GM18867 (cell line): ENCODE results near the gene ENOX2.
"Not testable (repeated sequence)": the region's sequence is repeated elsewhere in the genome, so short reads cannot be mapped to it uniquely, and the experiment has no call there.

ENCODE experiments used
- ATAC-seq: cut with Tn5 transposase; IDR thresholded peaks from one replicate; pipeline ENCODE4 v1.9.1; 2021; ENCODE audit warnings: mild to moderate bottlenecking, moderate library complexity; ENCODE audit not compliant: unreplicated experiment

The ENOX2 gene

GRCh38 chrX:130769835-130770234 is 133.2 kb downstream of the ENOX2 start:
- no peak for ATAC-seq

- ATAC-seq, result no peak
Observed at GRCh38 chrX:130758072-130758471, 144.9 kb downstream of the ENOX2 start.

GRCh38 chrX:130756233-130756632 is 146.8 kb downstream of the ENOX2 start:
- no peak for ATAC-seq

- no peak for ATAC-seq
Observed at GRCh38 chrX:130754353-130754752, 148.7 kb downstream of the ENOX2 start.

GRCh38 chrX:130746709-130747342 is 156.2 kb downstream of the ENOX2 start:
- no peak for ATAC-seq

- ATAC-seq, result no peak
Observed at GRCh38 chrX:130746077-130746476, 156.9 kb downstream of the ENOX2 start.

GRCh38 chrX:130741584-130741983 is 161.4 kb downstream of the ENOX2 start:
- ATAC-seq, result no peak

- no peak for ATAC-seq
Observed at GRCh38 chrX:130741151-130741550, 161.9 kb downstream of the ENOX2 start.

GRCh38 chrX:130738638-130739195 is 164.3 kb downstream of the ENOX2 start:
- ATAC-seq, result no peak

GRCh38 chrX:130734713-130735112 is 168.3 kb downstream of the ENOX2 start:
- no peak for ATAC-seq

- no peak for ATAC-seq
Observed at GRCh38 chrX:130728208-130728607, 174.8 kb downstream of the ENOX2 start.

GRCh38 chrX:130726661-130727060 is 176.3 kb downstream of the ENOX2 start:
- no peak for ATAC-seq

- ATAC-seq, result no peak
Observed at GRCh38 chrX:130725519-130725918, 177.5 kb downstream of the ENOX2 start.

- no peak for ATAC-seq
Observed at GRCh38 chrX:130719413-130719812, 183.6 kb downstream of the ENOX2 start.

- ATAC-seq, result no peak
Observed at GRCh38 chrX:130718137-130718536, 184.9 kb downstream of the ENOX2 start.

- ATAC-seq, result no peak
Observed at GRCh38 chrX:130716781-130717413, 186.1 kb downstream of the ENOX2 start.

- no peak for ATAC-seq
Observed at GRCh38 chrX:130716346-130716745, 186.7 kb downstream of the ENOX2 start.

- no peak for ATAC-seq
Observed at GRCh38 chrX:130715299-130715698, 187.7 kb downstream of the ENOX2 start.

- ATAC-seq, result no peak
Observed at GRCh38 chrX:130714665-130715064, 188.3 kb downstream of the ENOX2 start.

- ATAC-seq, result no peak
Observed at GRCh38 chrX:130714135-130714534, 188.9 kb downstream of the ENOX2 start.

- ATAC-seq, result not testable (repeated sequence)
Observed at GRCh38 chrX:130709178-130709577, 193.8 kb downstream of the ENOX2 start.

- no peak for ATAC-seq
Observed at GRCh38 chrX:130705591-130705990, 197.4 kb downstream of the ENOX2 start.
